Endothelial cell of umbilical vein (primary cell): ENCODE results near the gene CYFIP2. TPM values are rescaled to one million over a fixed set of nuclear protein-coding genes. Genes with fewer than 3 reads are reported as not detected.

Experiments
- BruUV-seq: library from RNA; stranded (reverse); fragments of 400-500 nt; replicated peaks from 2 replicates; lab custom pipeline; 2021; lab: Mats Ljungman, UMichigan
- CTCF ChIA-PET: fragments of 300-600, 350-600 bp; sonication (Branson Sonifier 250); formaldehyde crosslinking; loops from one replicate; lab custom pipeline; 2021; ENCODE audit warnings: antibody characterized with exemption, inconsistent platforms; lab: Charles Lee
- POLR2A ChIA-PET: fragments of 300-600, 350-600 bp; sonication (Branson Sonifier 250); formaldehyde crosslinking; loops from one replicate; lab custom pipeline; 2021; ENCODE audit warnings: antibody characterized with exemption, inconsistent platforms; lab: Charles Lee
- DNase-seq: peaks from one replicate; pipeline ENCODE4 v3.0.0-alpha.2; 2011; ENCODE audit warnings: low read depth, low spot score
- FAIRE-seq: peaks from 2 replicates; lab custom pipeline; 2011; peaks lifted over from hg19 to GRCh38; lab: Jason Lieb, UNC
- H2AFZ ChIP-seq: 2 replicates; pipeline ENCODE4 v1.6.0; 2012; ENCODE audit warnings: low read depth, low read length, control low read depth, inconsistent platforms
- H3K27ac ChIP-seq: 2 replicates; pipeline ENCODE4 v1.5.1; 2011; ENCODE audit warnings: low read depth, mild to moderate bottlenecking, control low read depth, low read length, moderate library complexity; ENCODE audit not compliant: insufficient read depth
- H3K27me3 ChIP-seq, 2 experiments: 2 replicates each; pipeline versions ENCODE4 v1.6.0 to v1.6.1; 2011; ENCODE audit warnings: low read length in 2 of 2, mixed read lengths in 1 of 2; ENCODE audit not compliant: control insufficient read depth in 2 of 2, insufficient read depth in 2 of 2
- H3K36me3 ChIP-seq, 2 experiments: 2 replicates in 1 of 2; 3 replicates in 1 of 2; pipeline ENCODE4 v1.5.1; 2011; ENCODE audit warnings: low read length in 2 of 2, mild to moderate bottlenecking in 1 of 2, moderate library complexity in 1 of 2; ENCODE audit not compliant: control insufficient read depth in 2 of 2, insufficient read depth in 2 of 2; ENCODE audit errors: extremely low read depth in 1 of 2
- H3K4me1 ChIP-seq: 3 replicates; pipeline ENCODE4 v1.5.1; 2011; ENCODE audit warnings: mild to moderate bottlenecking, low read length; ENCODE audit not compliant: control insufficient read depth, insufficient read depth; ENCODE audit errors: extremely low read depth
- H3K4me2 ChIP-seq: 2 replicates; pipeline ENCODE4 v1.6.1; 2011; ENCODE audit warnings: low read length, control low read depth, mixed read lengths; ENCODE audit not compliant: insufficient read depth
- H3K4me3 ChIP-seq, 3 experiments: fragments of 200-600 bp in 1 of 3; sonication (generic), shearing (Covaris generic) in 1 of 3; replicated peaks in 1 of 3; 2 replicates each; pipeline ENCODE4 v1.5.1; 2011 to 2016; ENCODE audit warnings: control low read depth in 3 of 3, low read length in 3 of 3, mild to moderate bottlenecking in 2 of 3, inconsistent platforms in 1 of 3, low read depth in 1 of 3, moderate library complexity in 1 of 3; ENCODE audit not compliant: insufficient read depth in 1 of 3
- H3K79me2 ChIP-seq: 2 replicates; pipeline ENCODE4 v1.6.0; 2012; ENCODE audit warnings: low read length, inconsistent platforms; ENCODE audit not compliant: control insufficient read depth, insufficient read depth
- H3K9ac ChIP-seq: replicated peaks from 2 replicates; pipeline ENCODE3; 2011; ENCODE audit warnings: low read length, control low read depth; ENCODE audit not compliant: insufficient read depth; ENCODE audit errors: extremely low read depth
- H3K9me1 ChIP-seq: replicated peaks from 3 replicates; pipeline ENCODE4 v1.6.0; 2011; ENCODE audit warnings: mild to moderate bottlenecking, low read length; ENCODE audit not compliant: control insufficient read depth, insufficient read depth; ENCODE audit errors: extremely low read depth
- H3K9me3 ChIP-seq: replicated peaks from 2 replicates; pipeline ENCODE4 v1.5.1; 2012; ENCODE audit warnings: low read length, inconsistent platforms; ENCODE audit not compliant: control insufficient read depth, insufficient read depth
- H4K20me1 ChIP-seq: replicated peaks from 2 replicates; pipeline ENCODE3; 2011; ENCODE audit warnings: mild to moderate bottlenecking, low read length; ENCODE audit not compliant: control insufficient read depth, insufficient read depth; ENCODE audit errors: extremely low read depth
- EZH2 ChIP-seq: IDR thresholded peaks from 2 replicates; pipeline ENCODE4 v1.6.1; 2012; ENCODE audit warnings: borderline replicate concordance, low read depth, mild to moderate bottlenecking, moderate library complexity, low read length, inconsistent platforms; ENCODE audit not compliant: severe bottlenecking
- FOS ChIP-seq: IDR thresholded peaks from 2 replicates; pipeline ENCODE4 v1.6.1; 2011; ENCODE audit warnings: mild to moderate bottlenecking, low read length, moderate library complexity, borderline replicate concordance; ENCODE audit not compliant: insufficient read depth
- GATA2 ChIP-seq: IDR thresholded peaks from 2 replicates; pipeline ENCODE4 v1.7.0; 2011; ENCODE audit warnings: low read depth, mild to moderate bottlenecking, moderate library complexity, mixed read lengths, low read length; ENCODE audit not compliant: insufficient read length, insufficient read depth
- JUN ChIP-seq: IDR thresholded peaks from 2 replicates; pipeline ENCODE4 v1.6.1; 2011; ENCODE audit warnings: borderline replicate concordance, low read depth; ENCODE audit not compliant: insufficient read length, insufficient read depth
- MYC ChIP-seq: IDR thresholded peaks from one replicate; pipeline ENCODE4 v1.6.1; 2011; ENCODE audit warnings: mild to moderate bottlenecking, low read depth, low read length
- POLR2A ChIP-seq: IDR thresholded peaks from 2 replicates; pipeline ENCODE4 v1.6.1; 2012; ENCODE audit warnings: low read depth, mild to moderate bottlenecking, control low read depth, low read length
- POLR2AphosphoS5 ChIP-seq: IDR thresholded peaks from 2 replicates; pipeline ENCODE4 v1.6.1; 2012; ENCODE audit warnings: low read depth, mild to moderate bottlenecking, control low read depth, low read length, moderate library complexity; ENCODE audit not compliant: insufficient read depth
- dilution Hi-C: fragments of 300-500 bp; cut with MboI; formaldehyde crosslinking; loops from one replicate; pipeline ENCODE4 v1.15.0; 2019; ENCODE audit warnings: low sequenced_read_pairs; ENCODE audit not compliant: extremely low pct_ligation_motif_present
- intact Hi-C: fragments of 100-400 bp; cut with micrococcal nuclease; formaldehyde crosslinking; loops from one replicate; pipeline ENCODE4 v1.10.0; 2022
- polyA plus RNA-seq, 4 experiments: library from polyadenylated mRNA; depleted of rRNA in 3 of 4; stranded (reverse) in 3 of 4; unstranded in 1 of 4; fragments of >200 nt; gene quantifications; 2 replicates each; pipeline versions ENCODE4 v1.2.1 to v1.2.3, GENCODE V29; 2011 to 2012; ENCODE audit warnings: missing spikeins in 1 of 4
- total RNA-seq: library from RNA; stranded (reverse); gene quantifications from 2 replicates; pipeline ENCODE4 v1.2.3, GENCODE V29; 2021
- TF ChIP-seq, protein P1 (sequence below): IDR thresholded peaks from 2 replicates; pipeline ENCODE4 v1.6.1; 2011; ENCODE audit not compliant: insufficient read depth, insufficient read length
- TF ChIP-seq, protein P2 (sequence below), 2 donors: IDR thresholded peaks; 1 replicate in 1 of 2; 2 replicates in 1 of 2; pipeline ENCODE4 v1.5.1; 2011; ENCODE audit warnings: low read length in 2 of 2, mild to moderate bottlenecking in 2 of 2, moderate library complexity in 2 of 2, control low read depth in 1 of 2, inconsistent platforms in 1 of 2, low read depth in 1 of 2; ENCODE audit not compliant: insufficient read depth in 1 of 2; ENCODE audit errors: extremely low read depth in 1 of 2

The CYFIP2 gene
- total and polyA plus RNA-seq, 2 donors (not counting 3 experiments of a cell fraction or from before 2014, with no cell fraction given), result 9.2 to 22.4 TPM

DNA sequence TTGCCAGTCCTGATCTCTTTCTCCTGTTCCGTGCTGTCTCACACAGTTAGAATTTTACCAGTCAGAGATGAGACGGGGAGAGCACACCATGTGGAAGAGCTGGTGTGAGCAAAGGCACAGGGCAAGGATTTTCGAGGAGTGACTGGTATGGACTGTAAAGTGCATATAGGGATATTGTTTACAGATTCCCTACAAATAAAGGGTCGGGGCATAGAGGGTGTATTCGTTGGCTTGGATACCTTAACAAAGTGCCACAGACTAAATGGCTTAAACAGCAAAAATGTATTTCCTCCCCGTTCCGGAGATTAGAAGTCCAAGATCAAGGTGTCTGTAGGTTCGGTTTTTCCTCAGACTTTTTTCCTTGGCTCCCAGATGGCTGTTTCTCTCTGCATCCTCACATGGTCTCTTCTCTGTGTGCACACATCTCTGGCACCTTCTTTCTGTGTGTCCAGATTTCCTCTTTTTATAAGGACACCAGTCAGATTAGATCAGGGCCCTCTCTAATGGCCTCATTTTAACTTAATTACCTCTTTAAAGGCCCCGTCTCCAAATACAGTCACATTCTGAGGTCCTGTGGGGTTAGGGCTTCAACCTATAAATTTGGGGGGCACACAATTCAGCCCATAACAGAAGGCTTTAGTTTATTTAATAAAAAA, 23.4 kb downstream of the CYFIP2 start:
- TF ChIP-seq, protein P1, sequence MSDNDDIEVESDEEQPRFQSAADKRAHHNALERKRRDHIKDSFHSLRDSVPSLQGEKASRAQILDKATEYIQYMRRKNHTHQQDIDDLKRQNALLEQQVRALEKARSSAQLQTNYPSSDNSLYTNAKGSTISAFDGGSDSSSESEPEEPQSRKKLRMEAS, result no peak
- TF ChIP-seq JUN (no peak), MYC (no peak), EZH2 (no peak), GATA2 (no peak), POLR2A (no peak), POLR2AphosphoS5 (no peak), FOS (no peak)
- TF ChIP-seq, protein P2, sequence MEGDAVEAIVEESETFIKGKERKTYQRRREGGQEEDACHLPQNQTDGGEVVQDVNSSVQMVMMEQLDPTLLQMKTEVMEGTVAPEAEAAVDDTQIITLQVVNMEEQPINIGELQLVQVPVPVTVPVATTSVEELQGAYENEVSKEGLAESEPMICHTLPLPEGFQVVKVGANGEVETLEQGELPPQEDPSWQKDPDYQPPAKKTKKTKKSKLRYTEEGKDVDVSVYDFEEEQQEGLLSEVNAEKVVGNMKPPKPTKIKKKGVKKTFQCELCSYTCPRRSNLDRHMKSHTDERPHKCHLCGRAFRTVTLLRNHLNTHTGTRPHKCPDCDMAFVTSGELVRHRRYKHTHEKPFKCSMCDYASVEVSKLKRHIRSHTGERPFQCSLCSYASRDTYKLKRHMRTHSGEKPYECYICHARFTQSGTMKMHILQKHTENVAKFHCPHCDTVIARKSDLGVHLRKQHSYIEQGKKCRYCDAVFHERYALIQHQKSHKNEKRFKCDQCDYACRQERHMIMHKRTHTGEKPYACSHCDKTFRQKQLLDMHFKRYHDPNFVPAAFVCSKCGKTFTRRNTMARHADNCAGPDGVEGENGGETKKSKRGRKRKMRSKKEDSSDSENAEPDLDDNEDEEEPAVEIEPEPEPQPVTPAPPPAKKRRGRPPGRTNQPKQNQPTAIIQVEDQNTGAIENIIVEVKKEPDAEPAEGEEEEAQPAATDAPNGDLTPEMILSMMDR (IDR thresholded peaks at IDR 0.05; ENCODE audit: extremely low read depth in 1 of 2, insufficient read depth in 1 of 2, low read depth in 1 of 2, low read length in 2 of 2), result no peak
- BruUV-seq, result no TSS peak
- no peaks in the 10 kb centered on the region for H3K4me1 ChIP-seq
- H3K27me3 ChIP-seq, result no peaks in the 10 kb centered on the region
- H2AFZ ChIP-seq, result no peak overlapping the region
- DNase-seq (no peak), FAIRE-seq (no peak)
- no peaks in the 10 kb centered on the region for H3K9me3 ChIP-seq
- intact Hi-C loops (no loop called here), dilution Hi-C loops (no loop called here)
- no peak overlapping the region for H3K27ac ChIP-seq
- H3K4me3 ChIP-seq, result no peak overlapping the region
- H3K9me1 ChIP-seq, result no peaks in the 10 kb centered on the region
- no peak overlapping the region for H3K9ac ChIP-seq
- no peaks in the 10 kb centered on the region for H3K79me2 ChIP-seq
- no peak overlapping the region for H3K4me2 ChIP-seq
- ChIA-PET POLR2A (interaction anchor here (0.6 kb wide), 1 partner anchor 115 kb away, joined by 4 read pairs; no protein-coding TSS in a partner anchor), CTCF (interaction anchor here (1.5 kb wide), 1 partner anchor 18 kb away, joined by 3 read pairs; no protein-coding TSS in a partner anchor)
- no peaks in the 10 kb centered on the region for H4K20me1 ChIP-seq
- no peaks in the 10 kb centered on the region for H3K36me3 ChIP-seq
